Skeletal muscle satellite cell (primary cell): ENCODE data around the gene ZNF500.

Experiments used
- H3K27me3 ChIP-seq: 2 replicates; pipeline ENCODE4 v1.7.0; 2013; ENCODE audit warnings: low read length; ENCODE audit not compliant: control insufficient read depth, insufficient read depth
- H3K36me3 ChIP-seq: 2 replicates; pipeline ENCODE4 v1.7.0; 2013; ENCODE audit warnings: mild to moderate bottlenecking, control low read depth, low read length; ENCODE audit not compliant: insufficient read depth
- H3K4me1 ChIP-seq: 2 replicates; pipeline ENCODE4 v1.7.0; 2013; ENCODE audit warnings: low read length; ENCODE audit not compliant: control insufficient read depth, insufficient read depth
- H3K4me2 ChIP-seq: 2 replicates; pipeline ENCODE4 v1.7.0; 2013; ENCODE audit warnings: mild to moderate bottlenecking, low read length
- H3K4me3 ChIP-seq: 2 replicates; pipeline ENCODE4 v1.7.0; 2013; ENCODE audit warnings: low read length
- H3K9ac ChIP-seq: 2 replicates; pipeline ENCODE4 v1.7.0; 2013; ENCODE audit warnings: mild to moderate bottlenecking, low read depth, low read length, moderate library complexity
- H3K9me3 ChIP-seq: replicated peaks from 2 replicates; pipeline ENCODE4 v1.7.0; 2013; ENCODE audit warnings: mild to moderate bottlenecking, control low read depth, low read length

Gene ZNF500

GRCh38 chr16:4713663-4714501 lies 53.1 kb downstream of the ZNF500 start:
- H3K36me3 ChIP-seq = peaks cover 22% of the 10 kb centered on the region
- H3K4me3 ChIP-seq = no peak overlapping the region
- no peak overlapping the region for H3K4me2 ChIP-seq
- no peaks in the 10 kb centered on the region for H3K27me3 ChIP-seq
- H3K4me1 ChIP-seq = no peaks in the 10 kb centered on the region
- no peak overlapping the region for H3K9ac ChIP-seq
- no peaks in the 10 kb centered on the region for H3K9me3 ChIP-seq

- no peaks in the 10 kb centered on the region for H3K27me3 ChIP-seq
- H3K4me2 ChIP-seq = no peak overlapping the region
- no peaks in the 10 kb centered on the region for H3K4me1 ChIP-seq
- peaks cover 35% of the 10 kb centered on the region for H3K36me3 ChIP-seq
- H3K9ac ChIP-seq = no peak overlapping the region
- H3K9me3 ChIP-seq = no peaks in the 10 kb centered on the region
- no peak overlapping the region for H3K4me3 ChIP-seq
Measured at GRCh38 chr16:4709481-4709880, 57.5 kb downstream of the ZNF500 start.

- Histone ChIP-seq H3K27me3 (no peaks in the 10 kb centered on the region), H3K9me3 (no peaks in the 10 kb centered on the region), H3K4me1 (no peaks in the 10 kb centered on the region), H3K9ac (no peak overlapping the region), H3K4me2 (no peak overlapping the region), H3K36me3 (peaks cover 41% of the 10 kb centered on the region), H3K4me3 (no peak overlapping the region)
Measured at GRCh38 chr16:4706871-4707270, 60.1 kb downstream of the ZNF500 start.

GRCh38 chr16:4704913-4705312 lies 62.0 kb downstream of the ZNF500 start:
- Histone ChIP-seq H3K9me3 (no peaks in the 10 kb centered on the region), H3K9ac (no peak overlapping the region), H3K4me2 (no peak overlapping the region), H3K4me1 (no peaks in the 10 kb centered on the region), H3K4me3 (no peak overlapping the region), H3K27me3 (no peaks in the 10 kb centered on the region), H3K36me3 (peaks cover 46% of the 10 kb centered on the region)

GRCh38 chr16:4704491-4704890 lies 62.5 kb downstream of the ZNF500 start:
- H3K27me3 ChIP-seq = no peaks in the 10 kb centered on the region
- H3K36me3 ChIP-seq = peaks cover 45% of the 10 kb centered on the region
- no peaks in the 10 kb centered on the region for H3K9me3 ChIP-seq
- H3K4me2 ChIP-seq = no peak overlapping the region
- H3K4me1 ChIP-seq = no peaks in the 10 kb centered on the region
- H3K4me3 ChIP-seq = no peak overlapping the region
- H3K9ac ChIP-seq = no peak overlapping the region

- Histone ChIP-seq H3K36me3 (peaks cover 51% of the 10 kb centered on the region), H3K4me2 (no peak overlapping the region)
Measured at GRCh38 chr16:4703906-4704305, 63.1 kb downstream of the ZNF500 start.

GRCh38 chr16:4702466-4702808 lies 64.5 kb downstream of the ZNF500 start:
- H3K4me3 ChIP-seq = no peak overlapping the region
- no peaks in the 10 kb centered on the region for H3K9me3 ChIP-seq
- H3K4me2 ChIP-seq = no peak overlapping the region
- H3K4me1 ChIP-seq = no peaks in the 10 kb centered on the region
- peaks cover 60% of the 10 kb centered on the region for H3K36me3 ChIP-seq
- H3K9ac ChIP-seq = no peak overlapping the region
- no peaks in the 10 kb centered on the region for H3K27me3 ChIP-seq

More at GRCh38 chr16:4703906-4704305, 63.1 kb downstream of the ZNF500 start:
- Histone ChIP-seq H3K4me1 (no peaks in the 10 kb centered on the region), H3K4me3 (no peak overlapping the region), H3K9ac (no peak overlapping the region), H3K9me3 (no peaks in the 10 kb centered on the region), H3K27me3 (no peaks in the 10 kb centered on the region)

GRCh38 chr16:4701791-4702465 lies 65.0 kb downstream of the ZNF500 start:
- Histone ChIP-seq H3K4me1 (no peaks in the 10 kb centered on the region), H3K4me3 (no peak overlapping the region), H3K9me3 (no peaks in the 10 kb centered on the region), H3K36me3 (peaks cover 60% of the 10 kb centered on the region), H3K27me3 (no peaks in the 10 kb centered on the region), H3K9ac (no peak overlapping the region), H3K4me2 (no peak overlapping the region)

- Histone ChIP-seq H3K27me3 (no peaks in the 10 kb centered on the region), H3K9ac (no peak overlapping the region), H3K4me2 (no peak overlapping the region), H3K4me3 (no peak overlapping the region), H3K36me3 (peaks cover 61% of the 10 kb centered on the region), H3K9me3 (no peaks in the 10 kb centered on the region), H3K4me1 (no peaks in the 10 kb centered on the region)
Measured at GRCh38 chr16:4700997-4701743, 65.8 kb downstream of the ZNF500 start.

GRCh38 chr16:4700380-4700996 lies 66.5 kb downstream of the ZNF500 start:
- no peak overlapping the region for H3K4me2 ChIP-seq
- no peak overlapping the region for H3K4me3 ChIP-seq
- no peak overlapping the region for H3K9ac ChIP-seq
- H3K4me1 ChIP-seq = peaks cover 4% of the 10 kb centered on the region
- H3K27me3 ChIP-seq = no peaks in the 10 kb centered on the region
- H3K9me3 ChIP-seq = no peaks in the 10 kb centered on the region
- H3K36me3 ChIP-seq = peaks cover 68% of the 10 kb centered on the region

GRCh38 chr16:4699046-4699556 lies 67.9 kb downstream of the ZNF500 start:
- no peak overlapping the region for H3K4me3 ChIP-seq
- no peak overlapping the region for H3K4me2 ChIP-seq
- H3K27me3 ChIP-seq = no peaks in the 10 kb centered on the region
- H3K4me1 ChIP-seq = peaks cover 14% of the 10 kb centered on the region
- peaks cover 67% of the 10 kb centered on the region for H3K36me3 ChIP-seq
- H3K9me3 ChIP-seq = no peaks in the 10 kb centered on the region
- H3K9ac ChIP-seq = no peak overlapping the region
